ENCODE data around the gene NEK10. TPM values are rescaled to one million over a fixed set of nuclear protein-coding genes. Genes with fewer than 3 reads are reported as not detected.

NEK10 gene
- total RNA-seq, 4 donors from 2014 or later, result 1.7 to 2.1 (median 2.1) TPM; not detected in 1

- no peak for DNase-seq (ENCODE audit: low spot score in 2 of 2)
- TF ChIP-seq CTCF (IDR thresholded peaks at IDR 0.05) (no peak), POLR2A (IDR thresholded peaks at IDR 0.05) (no peak)
- H3K4me3 ChIP-seq (ENCODE audit: low read depth, poor library complexity, severe bottlenecking), result no peak overlapping the region
- intact Hi-C loops (cut with DNase I; ENCODE audit: low total_unique reads), result no loop called here
These were observed 83.5 kb downstream of the NEK10 start for GRCh38 chr3:27285668-27286067.

GRCh38 chr3:27281671-27282150 is 87.5 kb downstream of the NEK10 start:
- H3K4me3 ChIP-seq (ENCODE audit: low read depth, poor library complexity, severe bottlenecking), result no peak overlapping the region
- 93 to 94% methylated on average over 2 of the region's 2 CpGs for WGBS, 2 donors
- DNase-seq (ENCODE audit: low spot score in 2 of 2), result no peak

GRCh38 chr3:27279123-27279522 is 90.1 kb downstream of the NEK10 start:
- 44 to 49% methylated on average over 1 of the region's 1 CpG for WGBS, 2 donors
- intact Hi-C loops (cut with DNase I; ENCODE audit: low total_unique reads), result no loop called here
- H3K4me3 ChIP-seq (ENCODE audit: low read depth, poor library complexity, severe bottlenecking), result no peak overlapping the region
- TF ChIP-seq POLR2A (IDR thresholded peaks at IDR 0.05) (no peak), CTCF (IDR thresholded peaks at IDR 0.05) (no peak)
- DNase-seq (ENCODE audit: low spot score in 2 of 2), result no peak

More at GRCh38 chr3:27281671-27282150, 87.5 kb downstream of the NEK10 start:
- intact Hi-C loops (cut with DNase I; ENCODE audit: low total_unique reads), result no loop called here
- TF ChIP-seq POLR2A (IDR thresholded peaks at IDR 0.05), result no peak
- no peak for TF ChIP-seq CTCF (IDR thresholded peaks at IDR 0.05)

GRCh38 chr3:27278383-27279055 is 90.7 kb downstream of the NEK10 start:
- TF ChIP-seq CTCF (IDR thresholded peaks at IDR 0.05), result no peak
- no peak for TF ChIP-seq POLR2A (IDR thresholded peaks at IDR 0.05)
- no peak overlapping the region for H3K4me3 ChIP-seq (ENCODE audit: low read depth, poor library complexity, severe bottlenecking)
- intact Hi-C loops (cut with DNase I; ENCODE audit: low total_unique reads), result no loop called here
- 81 to 84% methylated on average over 3 of the region's 3 CpGs for WGBS, 2 donors
- DNase-seq (ENCODE audit: low spot score in 2 of 2), result no peak

GRCh38 chr3:27275441-27275990 is 93.7 kb downstream of the NEK10 start:
- intact Hi-C loops (cut with DNase I; ENCODE audit: low total_unique reads), result no loop called here
- TF ChIP-seq CTCF (IDR thresholded peaks at IDR 0.05), result no peak
- no peak for TF ChIP-seq POLR2A (IDR thresholded peaks at IDR 0.05)
- DNase-seq (ENCODE audit: low spot score in 2 of 2), result no peak
- H3K4me3 ChIP-seq (ENCODE audit: low read depth, poor library complexity, severe bottlenecking), result no peak overlapping the region
- 90 to 94% methylated on average over 5 of the region's 5 CpGs for WGBS, 2 donors

Data from lower leg skin (tissue), 4 donors.